ENCODE data around the gene SAC3D1. TPM values are rescaled to one million over a fixed set of nuclear protein-coding genes. Genes with fewer than 3 reads are reported as not detected.

Gene SAC3D1
- polyA plus RNA-seq, 2 of the 4 experiments (the other 2 are of a cell fraction) = 12.9 to 29.0 TPM

GRCh38 chr11:65083834-65084597, 43.0 kb downstream of the SAC3D1 start, which contains the start of the genes CDCA5 and ZFPL1:
Gene CDCA5 (minus strand): TSS chr11:65084040. CDS start chr11:65083978, 62 bp downstream.
Gene ZFPL1 (plus strand): TSS chr11:65084222. CDS start chr11:65084699, 477 bp downstream.
- DNase-seq (ENCODE audit: low read depth in 1 of 2, low spot score in 1 of 2) = peak; percentile 96
- WGBS (ENCODE audit: missing lambda C conversion rate) = under 1% methylated on average over 28 of the region's 79 CpGs
- peak within 1 kb of the TSS; percentile 85 to 90 for H3K27ac ChIP-seq
- peak within 1 kb of the TSS; percentile 97 for H3K4me2 ChIP-seq
- peaks cover 26% of the 10 kb centered on the region for H3K4me1 ChIP-seq
- ChIA-PET POLR2A (no interaction called here), CTCF (interaction anchor here (0.9 to 2.8 kb wide), 4 partner anchors 27 to 87 kb away, joined by 4 to 12 read pairs (median 7); partner anchors contain the start of genes ARL2 and TM7SF2)
- TF ChIP-seq EHMT2 (IDR thresholded peaks at IDR 0.05; ENCODE audit: low read depth) = no peak
- peak; percentile 56; the same call in 1 of the 2 replicates for TF ChIP-seq POLR2A (IDR thresholded peaks at IDR 0.05; ENCODE audit: low read length)
- peak; percentile 95 for TF ChIP-seq HDAC2 (IDR thresholded peaks at IDR 0.05)
- TF ChIP-seq GATA3 (IDR thresholded peaks at IDR 0.05; ENCODE audit: borderline replicate concordance) = 0 out of 2 replicates have a peak, but pooled peaks have one; percentile 19
- TF ChIP-seq KDM5A (IDR thresholded peaks at IDR 0.05) = peak; percentile 99
- peak; percentile 63 to 88; a peak in 3 of 5 replicates for TF ChIP-seq JUN (IDR thresholded peaks at IDR 0.05)
- no peak for TF ChIP-seq CHD2 (IDR thresholded peaks at IDR 0.05; ENCODE audit: low read length, partially characterized antibody)
- TF ChIP-seq NFE2L2 (conservative IDR thresholded peaks at IDR 0.05; ENCODE audit: low read length) = no peak
- TF ChIP-seq PBX3 (IDR thresholded peaks at IDR 0.05) = 0 out of 2 replicates have a peak, but pooled peaks have one; percentile 42
- TF ChIP-seq NPAS2 (CRISPR knock-in tag; IDR thresholded peaks at IDR 0.05; ENCODE audit: borderline replicate concordance) = no peak
- peak; percentile 62; the same call in 1 of the 2 replicates for TF ChIP-seq MYC (IDR thresholded peaks at IDR 0.05; ENCODE audit: borderline replicate concordance, low read length)
- peak; percentile 61; the same call in 1 of the 2 replicates for TF ChIP-seq E2F6 (IDR thresholded peaks at IDR 0.05; ENCODE audit: borderline replicate concordance, low read depth)
- TF ChIP-seq MAX (IDR thresholded peaks at IDR 0.05) = peak; percentile 81
- peak; percentile 86 for TF ChIP-seq PHF8 (IDR thresholded peaks at IDR 0.05; ENCODE audit: borderline replicate concordance, low read depth)
- TF ChIP-seq EHF (CRISPR knock-in tag; IDR thresholded peaks at IDR 0.05) = 0 out of 2 replicates have a peak, but pooled peaks have one; percentile 35
- H3K9me3 ChIP-seq = no peaks in the 10 kb centered on the region
- peak; percentile 90 to 92 for ATAC-seq
- no peak for FAIRE-seq
- H3K4me3 ChIP-seq = peak within 1 kb of the TSS; percentile 82

GRCh38 chr11:65084598-65085375, 43.8 kb downstream of the SAC3D1 start:
- ChIA-PET POLR2A (no interaction called here), CTCF (interaction anchor here (0.7 to 2.4 kb wide), 6 partner anchors 10 to 72 kb away, joined by 3 to 9 read pairs (median 6); partner anchors contain the start of genes ARL2, VPS51 and ZNHIT2)
- no peaks in the 10 kb centered on the region for H3K9me3 ChIP-seq
- FAIRE-seq = no peak
- H3K27ac ChIP-seq = peak overlapping the region; percentile 85 to 90
- H3K4me3 ChIP-seq = peak overlapping the region; percentile 82
- ATAC-seq = peak; percentile 35; a peak in 5 of 6 replicates
- TF ChIP-seq HEYL (CRISPR knock-in tag; IDR thresholded peaks at IDR 0.05) (no peak), RAD21 (conservative IDR thresholded peaks at IDR 0.05 in 1 of 2, IDR thresholded peaks at IDR 0.05 in 1 of 2) (no peak), RARB (CRISPR knock-in tag; IDR thresholded peaks at IDR 0.05) (no peak), TFCP2L1 (CRISPR knock-in tag; IDR thresholded peaks at IDR 0.05) (no peak), FOXS1 (CRISPR knock-in tag; IDR thresholded peaks at IDR 0.05) (no peak)
- DNase-seq (ENCODE audit: low read depth in 1 of 2, low spot score in 1 of 2) = no peak
- peaks cover 26% of the 10 kb centered on the region for H3K4me1 ChIP-seq
- H3K4me2 ChIP-seq = peak overlapping the region; percentile 97
- WGBS (ENCODE audit: missing lambda C conversion rate) = 40% methylated on average over 19 of the region's 23 CpGs
